Osteoblast (primary cell): ENCODE data around the gene CAMTA1. TPM values are rescaled to one million over a fixed set of nuclear protein-coding genes. Genes with fewer than 3 reads are reported as not detected.
A peak's percentile ranks its signal among the peaks of the same experiment; 100 is the strongest.

Source experiments
- DNase-seq: peaks from one replicate; pipeline ENCODE4 v3.0.0; 2011; ENCODE audit warnings: low spot score, mixed read lengths; ENCODE audit not compliant: insufficient read length; ENCODE audit errors: missing footprints
- H2AFZ ChIP-seq: 2 replicates; pipeline ENCODE4 v1.6.0; 2011; ENCODE audit warnings: mild to moderate bottlenecking, low read length
- H3K27ac ChIP-seq: 2 replicates; pipeline ENCODE4 v1.5.1; 2011; ENCODE audit warnings: mild to moderate bottlenecking, low read depth, low read length, moderate library complexity
- H3K27me3 ChIP-seq: 2 replicates; pipeline ENCODE4 v1.6.0; 2012; ENCODE audit warnings: mild to moderate bottlenecking, control low read depth, inconsistent platforms, low read length, moderate library complexity; ENCODE audit not compliant: insufficient read depth
- H3K36me3 ChIP-seq: 2 replicates; pipeline ENCODE4 v1.5.1; 2011; ENCODE audit warnings: mild to moderate bottlenecking, low read length, control low read depth, moderate library complexity; ENCODE audit not compliant: insufficient read depth
- H3K4me1 ChIP-seq: 2 replicates; pipeline ENCODE4 v1.5.1; 2011; ENCODE audit warnings: mild to moderate bottlenecking, low read length, control low read depth, moderate library complexity; ENCODE audit not compliant: insufficient read depth
- H3K4me2 ChIP-seq: 2 replicates; pipeline ENCODE4 v1.6.0; 2011; ENCODE audit warnings: mild to moderate bottlenecking, low read length; ENCODE audit not compliant: insufficient read depth
- H3K4me3 ChIP-seq: fragments of 200-600 bp; sonication (generic); 3 replicates; pipeline ENCODE4 v1.5.1; 2012; ENCODE audit warnings: mild to moderate bottlenecking, low read length, inconsistent platforms; ENCODE audit not compliant: insufficient read depth
- H3K79me2 ChIP-seq: 2 replicates; pipeline ENCODE4 v1.6.0; 2012; ENCODE audit warnings: mild to moderate bottlenecking, low read length, control low read depth, inconsistent platforms; ENCODE audit not compliant: insufficient read depth
- H3K9me3 ChIP-seq: 2 replicates; pipeline ENCODE4 v1.5.1; 2011; ENCODE audit warnings: low read depth, low read length, control low read depth
- H4K20me1 ChIP-seq: 2 replicates; pipeline ENCODE4 v1.6.0; 2012; ENCODE audit warnings: mild to moderate bottlenecking, low read length, control low read depth; ENCODE audit not compliant: insufficient read depth
- CTCF ChIP-seq: IDR thresholded peaks from 2 replicates; pipeline ENCODE4 v1.5.1; 2011; ENCODE audit warnings: mild to moderate bottlenecking, low read depth, low read length, moderate library complexity; ENCODE audit errors: extremely low read depth
- total RNA-seq: library from RNA; depleted of rRNA; stranded (reverse); fragments of >200 nt; gene quantifications from 2 replicates; pipeline ENCODE4 v1.2.3, GENCODE V29; 2012

The CAMTA1 gene
- total RNA-seq, 1 donor = 47.4 TPM

- no peak for TF ChIP-seq CTCF
- Histone ChIP-seq H4K20me1 (peaks cover 14% of the 10 kb centered on the region), H3K4me2 (no peak overlapping the region), H3K4me3 (no peak overlapping the region), H3K4me1 (peaks cover 26% of the 10 kb centered on the region), H3K9me3 (no peaks in the 10 kb centered on the region), H3K79me2 (peaks cover 80% of the 10 kb centered on the region), H3K27ac (peak overlapping the region; percentile 60), H2AFZ (no peak overlapping the region), H3K27me3 (no peaks in the 10 kb centered on the region), H3K36me3 (no peaks in the 10 kb centered on the region)
- DNase-seq = no peak
Observed at GRCh38 chr1:6802893-6803292, 17.6 kb downstream of the CAMTA1 start.

DNA sequence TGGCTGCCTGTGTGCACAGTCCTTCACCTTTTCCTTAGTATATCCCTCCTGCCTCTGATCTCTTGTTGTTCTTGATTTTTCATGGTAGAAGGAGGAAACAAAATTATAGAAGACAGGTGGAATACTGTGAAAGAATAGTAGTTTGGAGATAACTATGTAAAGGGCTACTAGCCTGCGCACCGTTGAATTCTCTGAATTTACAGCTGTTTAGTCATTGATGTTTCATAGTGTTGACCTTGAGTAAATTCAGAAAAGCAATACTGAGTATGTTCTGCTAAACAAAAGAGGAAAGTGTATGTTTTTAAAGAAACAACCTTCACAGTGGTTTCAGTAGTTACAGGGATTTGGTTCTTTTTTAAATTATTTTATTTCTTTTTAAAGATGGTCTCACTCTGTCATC lies 18.1 kb downstream of the CAMTA1 start:
- Histone ChIP-seq H3K4me2 (no peak overlapping the region), H4K20me1 (peaks cover 17% of the 10 kb centered on the region), H2AFZ (no peak overlapping the region), H3K27me3 (no peaks in the 10 kb centered on the region), H3K9me3 (no peaks in the 10 kb centered on the region), H3K4me3 (no peak overlapping the region), H3K27ac (no peak overlapping the region), H3K36me3 (no peaks in the 10 kb centered on the region), H3K79me2 (peaks cover 81% of the 10 kb centered on the region), H3K4me1 (peaks cover 26% of the 10 kb centered on the region)
- TF ChIP-seq CTCF = no peak
- DNase-seq = peak; percentile 4

GRCh38 chr1:6805004-6805416 lies 19.8 kb downstream of the CAMTA1 start:
- H2AFZ ChIP-seq = no peak overlapping the region
- DNase-seq = no peak
- peaks cover 26% of the 10 kb centered on the region for H3K4me1 ChIP-seq
- peaks cover 85% of the 10 kb centered on the region for H3K79me2 ChIP-seq
- TF ChIP-seq CTCF = no peak
- H3K36me3 ChIP-seq = no peaks in the 10 kb centered on the region
- H3K4me3 ChIP-seq = no peak overlapping the region
- H3K4me2 ChIP-seq = no peak overlapping the region
- H3K9me3 ChIP-seq = no peaks in the 10 kb centered on the region
- H3K27ac ChIP-seq = no peak overlapping the region
- no peaks in the 10 kb centered on the region for H3K27me3 ChIP-seq
- peaks cover 24% of the 10 kb centered on the region for H4K20me1 ChIP-seq

- Histone ChIP-seq H3K36me3 (no peaks in the 10 kb centered on the region), H3K27ac (no peak overlapping the region), H3K79me2 (peaks cover 90% of the 10 kb centered on the region), H3K4me2 (no peak overlapping the region), H3K4me3 (no peak overlapping the region), H4K20me1 (peaks cover 29% of the 10 kb centered on the region), H2AFZ (no peak overlapping the region), H3K9me3 (no peaks in the 10 kb centered on the region), H3K4me1 (peaks cover 7% of the 10 kb centered on the region), H3K27me3 (no peaks in the 10 kb centered on the region)
- no peak for TF ChIP-seq CTCF
- no peak for DNase-seq
Observed at GRCh38 chr1:6807782-6808181, 22.5 kb downstream of the CAMTA1 start.
